CD4-positive, CD25-positive, alpha-beta regulatory T cell (primary cell): Measurements from ENCODE around the gene CPVL. TPM values are rescaled to one million over a fixed set of nuclear protein-coding genes. Genes with fewer than 3 reads are reported as not detected.

Experiments used
- ATAC-seq, 2 donors: fragments of 150-1000 bp; cut with Tn5 transposase; one replicate each; pipeline ENCODE4 v1.10.0; 2021; ENCODE audit warnings: low read depth in 2 of 2, moderate number of reproducible peaks in 2 of 2, moderate library complexity in 1 of 2
- DNase-seq, 3 donors: peaks; one replicate each; pipeline versions ENCODE4 v3.0.0 to v3.0.0-alpha.2; 2012 to 2022; ENCODE audit warnings: mixed read lengths in 1 of 3
- H3K27ac ChIP-seq: one replicate; pipeline ENCODE4 v1.7.0; 2013; ENCODE audit warnings: mild to moderate bottlenecking, low read length; ENCODE audit not compliant: insufficient read depth, poor library complexity, severe bottlenecking
- H3K27me3 ChIP-seq: one replicate; pipeline ENCODE4 v1.7.0; 2013; ENCODE audit warnings: low read length; ENCODE audit not compliant: control insufficient read depth, insufficient read depth
- H3K36me3 ChIP-seq: one replicate; pipeline ENCODE4 v1.7.0; 2013; ENCODE audit warnings: mild to moderate bottlenecking, low read length, moderate library complexity; ENCODE audit not compliant: control insufficient read depth, insufficient read depth
- H3K4me1 ChIP-seq: 2 replicates; pipeline ENCODE4 v1.7.0; 2013; ENCODE audit warnings: mild to moderate bottlenecking, low read length; ENCODE audit not compliant: insufficient read depth, control insufficient read depth, poor library complexity, severe bottlenecking
- H3K4me3 ChIP-seq: one replicate; pipeline ENCODE4 v1.7.0; 2013; ENCODE audit warnings: low read depth, mild to moderate bottlenecking, low read length, moderate library complexity
- H3K9me3 ChIP-seq, 2 experiments: 1 replicate in 1 of 2; 2 replicates in 1 of 2; pipeline ENCODE4 v1.7.0; 2013; ENCODE audit warnings: low read length in 2 of 2, mild to moderate bottlenecking in 1 of 2, moderate library complexity in 1 of 2; ENCODE audit not compliant: control insufficient read depth in 2 of 2
- H3K27ac Mint-ChIP-seq, 3 donors: one replicate each; pipeline ENCODE4 v1.8.0; 2020 to 2022; ENCODE audit warnings: mild to moderate bottlenecking in 3 of 3, mixed read lengths in 3 of 3, moderate library complexity in 2 of 3
- H3K27me3 Mint-ChIP-seq: one replicate; pipeline ENCODE4 v1.8.0; 2022; ENCODE audit warnings: mild to moderate bottlenecking, mixed read lengths
- H3K36me3 Mint-ChIP-seq: one replicate; pipeline ENCODE4 v1.8.0; 2020; ENCODE audit warnings: mixed read lengths
- H3K4me1 Mint-ChIP-seq, 4 donors: one replicate each; pipeline ENCODE4 v1.8.0; 2020 to 2022; ENCODE audit warnings: mixed read lengths in 4 of 4, mild to moderate bottlenecking in 1 of 4
- H3K4me3 Mint-ChIP-seq, 4 donors: one replicate each; pipeline ENCODE4 v1.8.0; 2020 to 2022; ENCODE audit warnings: mild to moderate bottlenecking in 4 of 4, mixed read lengths in 4 of 4, moderate library complexity in 3 of 4
- H3K9me3 Mint-ChIP-seq, 7 donors: one replicate each; pipeline ENCODE4 v1.8.0; 2020 to 2022; ENCODE audit warnings: mixed read lengths in 7 of 7, mild to moderate bottlenecking in 3 of 7, moderate library complexity in 2 of 7
- polyA plus RNA-seq, 4 donors: library from polyadenylated mRNA; unstranded; fragments of 300-500 nt; fragmentation: Illumina TruSeq; gene quantifications; one replicate each; pipeline ENCODE4 v1.2.3, GENCODE V29; 2021
- total RNA-seq: library from RNA; stranded (reverse); gene quantifications from one replicate; pipeline ENCODE4 v1.2.3, GENCODE V29; 2022

Gene CPVL
- total and polyA plus RNA-seq, 5 donors from 2014 or later = 0.15 to 1.3 (median 0.77) TPM; not detected in 1

DNA sequence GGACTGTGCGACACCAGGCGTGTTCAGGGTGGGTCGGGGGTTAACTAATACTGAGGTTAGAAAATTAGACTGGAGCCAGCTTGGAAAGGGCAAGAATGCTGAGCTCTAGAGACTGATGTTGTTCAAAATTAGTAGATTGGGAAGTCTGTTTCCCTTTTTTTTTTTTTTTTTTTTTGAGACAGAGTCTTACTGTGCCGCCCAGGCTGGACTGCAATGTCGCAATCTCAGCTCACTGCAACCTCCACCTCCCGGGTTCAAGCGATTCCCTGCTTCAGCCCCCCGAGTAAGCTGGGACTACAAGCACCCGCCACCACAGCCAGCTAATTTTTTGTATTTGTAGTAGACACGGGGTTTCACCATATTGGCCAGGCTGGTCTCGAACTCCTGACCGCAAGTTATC, 2.7 kb upstream of the CPVL start:
- Histone ChIP-seq H3K4me3 (no peak overlapping the region), H3K36me3 (no peaks in the 10 kb centered on the region), H3K27me3 (no peaks in the 10 kb centered on the region), H3K27ac (no peak overlapping the region), H3K4me1 (no peaks in the 10 kb centered on the region), H3K9me3 (no peaks in the 10 kb centered on the region)
- Mint-ChIP-seq H3K27me3 (peaks cover 18% of the 10 kb centered on the region), H3K9me3 (peaks cover 0 to 2% (median 0%) of the 10 kb centered on the region in 7 donors), H3K4me3 (no peak overlapping the region), H3K4me1 (no peaks in the 10 kb centered on the region), H3K36me3 (no peaks in the 10 kb centered on the region), H3K27ac (no peak overlapping the region)
- ATAC-seq = no peak
- no peak for DNase-seq

DNA sequence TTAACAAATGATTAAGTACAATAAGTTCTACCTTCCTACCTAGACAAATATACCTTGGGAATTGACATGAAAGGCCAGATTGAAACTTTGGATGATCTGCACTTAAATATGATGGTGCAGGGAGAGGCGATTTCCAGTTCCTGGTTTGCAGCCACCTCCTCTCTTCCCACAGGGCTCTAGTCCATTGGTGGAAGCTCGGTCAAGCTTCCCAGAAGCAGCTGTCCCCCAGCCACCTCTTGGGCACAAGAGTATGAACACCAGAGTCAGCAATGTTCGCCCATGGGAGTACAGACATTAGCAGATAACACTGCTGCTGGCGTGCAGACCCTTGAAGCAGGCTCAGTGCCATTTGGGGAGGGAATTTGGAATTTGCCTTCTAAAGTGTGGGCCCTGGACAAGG, 1.5 kb upstream of the CPVL start:
- H3K4me3 ChIP-seq = no peak overlapping the region
- no peak overlapping the region for H3K27ac ChIP-seq
- ATAC-seq = no peak
- Mint-ChIP-seq H3K4me3 (no peak overlapping the region), H3K9me3 (peaks cover 0 to 2% (median 0%) of the 10 kb centered on the region in 7 donors), H3K36me3 (no peaks in the 10 kb centered on the region), H3K27ac (no peak overlapping the region), H3K27me3 (peaks cover 21% of the 10 kb centered on the region), H3K4me1 (no peaks in the 10 kb centered on the region)
- no peak for DNase-seq
- H3K36me3 ChIP-seq = no peaks in the 10 kb centered on the region
- no peaks in the 10 kb centered on the region for H3K4me1 ChIP-seq
- H3K27me3 ChIP-seq = no peaks in the 10 kb centered on the region
- no peaks in the 10 kb centered on the region for H3K9me3 ChIP-seq

DNA sequence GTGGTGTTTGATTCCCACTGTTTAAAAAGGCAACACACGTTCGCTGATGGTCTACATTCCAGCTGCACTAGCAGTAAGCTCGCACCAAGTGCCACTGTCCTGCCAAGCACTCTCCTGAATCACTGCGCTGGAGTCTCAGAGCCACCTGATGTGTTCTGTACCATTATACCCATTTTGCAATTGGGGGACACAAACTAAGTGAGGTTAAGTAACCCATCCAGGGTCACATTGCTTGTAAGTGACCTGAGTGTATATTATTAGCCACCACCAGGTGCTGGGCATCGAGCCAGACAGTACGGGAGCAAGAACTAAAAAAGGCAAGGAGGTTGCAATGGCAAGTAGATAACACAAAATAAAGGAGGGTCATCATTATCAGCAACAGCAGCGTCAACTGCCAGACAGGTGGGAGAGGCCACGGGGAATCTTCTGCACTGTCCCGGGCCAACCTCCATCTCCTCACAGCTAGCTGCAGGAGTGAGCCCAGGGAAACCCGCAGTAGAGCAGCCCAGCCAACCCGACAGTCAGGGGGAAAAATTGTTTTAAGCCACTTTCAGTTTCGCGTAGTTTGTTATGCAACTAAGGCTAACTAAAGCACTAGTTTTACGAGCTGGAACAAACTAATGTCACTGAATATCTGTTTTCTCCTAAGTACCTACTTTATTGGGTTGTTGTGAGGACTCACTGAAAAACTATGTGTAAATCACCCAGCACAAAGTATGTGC, 712 bp upstream of the CPVL start:
- Mint-ChIP-seq H3K27me3 (peaks cover 21% of the 10 kb centered on the region), H3K36me3 (no peaks in the 10 kb centered on the region), H3K4me3 (no peak overlapping the region), H3K9me3 (peaks cover 0 to 2% (median 0%) of the 10 kb centered on the region in 7 donors), H3K4me1 (no peaks in the 10 kb centered on the region), H3K27ac (no peak overlapping the region)
- H3K4me1 ChIP-seq = no peaks in the 10 kb centered on the region
- DNase-seq (no peak), ATAC-seq (no peak)
- no peaks in the 10 kb centered on the region for H3K27me3 ChIP-seq
- H3K27ac ChIP-seq = no peak overlapping the region
- no peaks in the 10 kb centered on the region for H3K36me3 ChIP-seq
- no peaks in the 10 kb centered on the region for H3K9me3 ChIP-seq
- H3K4me3 ChIP-seq = no peak overlapping the region

DNA sequence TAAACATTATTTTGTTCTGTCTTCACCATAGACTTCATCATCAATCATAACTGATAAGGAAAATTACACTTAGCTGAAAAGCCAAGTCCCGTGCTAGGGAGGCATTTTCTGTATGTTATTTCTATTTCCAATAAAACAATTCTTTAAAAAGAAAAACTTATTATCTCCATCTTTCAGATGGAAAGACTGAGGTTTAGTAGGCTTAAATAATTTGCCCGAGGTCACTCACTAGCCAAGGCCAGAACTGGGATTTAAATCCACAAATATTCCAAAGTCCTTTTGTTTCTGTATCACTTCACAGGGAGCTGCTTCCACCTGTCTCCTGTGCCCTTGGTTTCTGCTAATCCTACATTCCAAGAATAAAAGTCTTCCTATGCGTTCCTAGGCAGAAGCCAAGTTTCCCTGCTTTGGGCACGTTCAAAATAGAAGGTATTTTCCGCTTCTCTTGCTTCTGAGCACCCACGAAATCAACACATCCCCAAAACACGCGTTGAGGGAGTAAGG, 732 bp downstream of the CPVL start:
- peaks cover 17% of the 10 kb centered on the region for H3K27me3 Mint-ChIP-seq
- H3K4me1 ChIP-seq = no peaks in the 10 kb centered on the region
- no peak overlapping the region for H3K27ac Mint-ChIP-seq
- DNase-seq (no peak), ATAC-seq (no peak)
- H3K27me3 ChIP-seq = no peaks in the 10 kb centered on the region
- H3K9me3 Mint-ChIP-seq = peaks cover 0 to 2% (median 0%) of the 10 kb centered on the region in 7 donors
- no peak overlapping the region for H3K27ac ChIP-seq
- H3K36me3 ChIP-seq = no peaks in the 10 kb centered on the region
- no peaks in the 10 kb centered on the region for H3K4me1 Mint-ChIP-seq
- H3K4me3 ChIP-seq = no peak overlapping the region
- H3K9me3 ChIP-seq = no peaks in the 10 kb centered on the region
- no peak overlapping the region for H3K4me3 Mint-ChIP-seq
- no peaks in the 10 kb centered on the region for H3K36me3 Mint-ChIP-seq

DNA sequence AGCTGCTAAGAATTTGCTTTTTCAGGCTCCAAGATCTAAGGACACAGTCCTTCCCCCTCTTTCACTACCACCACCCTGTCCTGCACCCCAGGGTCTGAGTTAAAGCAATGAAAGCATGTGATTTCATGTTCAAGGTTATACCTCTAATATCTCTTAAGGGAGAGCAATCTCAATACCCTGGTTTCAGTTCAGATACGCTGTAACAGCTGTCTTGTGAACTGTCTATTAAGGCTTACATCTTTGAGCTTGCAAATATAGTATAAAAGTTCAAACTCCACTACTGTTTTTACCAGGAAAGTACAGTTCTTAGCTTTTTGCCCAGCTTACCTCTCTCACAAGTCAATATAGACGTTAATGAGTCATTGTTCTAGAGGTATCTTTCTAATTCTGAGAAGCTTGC, 2.6 kb downstream of the CPVL start:
- no peak overlapping the region for H3K27ac Mint-ChIP-seq
- Histone ChIP-seq H3K36me3 (no peaks in the 10 kb centered on the region), H3K4me3 (no peak overlapping the region), H3K27ac (no peak overlapping the region), H3K27me3 (no peaks in the 10 kb centered on the region), H3K9me3 (no peaks in the 10 kb centered on the region), H3K4me1 (no peaks in the 10 kb centered on the region)
- DNase-seq (peak in 1 of 3 donors; percentile 7), ATAC-seq (no peak)
- H3K36me3 Mint-ChIP-seq = no peaks in the 10 kb centered on the region
- H3K27me3 Mint-ChIP-seq = peaks cover 17% of the 10 kb centered on the region
- H3K9me3 Mint-ChIP-seq = peaks cover 0 to 2% (median 0%) of the 10 kb centered on the region in 7 donors
- no peaks in the 10 kb centered on the region for H3K4me1 Mint-ChIP-seq
- no peak overlapping the region for H3K4me3 Mint-ChIP-seq

DNA sequence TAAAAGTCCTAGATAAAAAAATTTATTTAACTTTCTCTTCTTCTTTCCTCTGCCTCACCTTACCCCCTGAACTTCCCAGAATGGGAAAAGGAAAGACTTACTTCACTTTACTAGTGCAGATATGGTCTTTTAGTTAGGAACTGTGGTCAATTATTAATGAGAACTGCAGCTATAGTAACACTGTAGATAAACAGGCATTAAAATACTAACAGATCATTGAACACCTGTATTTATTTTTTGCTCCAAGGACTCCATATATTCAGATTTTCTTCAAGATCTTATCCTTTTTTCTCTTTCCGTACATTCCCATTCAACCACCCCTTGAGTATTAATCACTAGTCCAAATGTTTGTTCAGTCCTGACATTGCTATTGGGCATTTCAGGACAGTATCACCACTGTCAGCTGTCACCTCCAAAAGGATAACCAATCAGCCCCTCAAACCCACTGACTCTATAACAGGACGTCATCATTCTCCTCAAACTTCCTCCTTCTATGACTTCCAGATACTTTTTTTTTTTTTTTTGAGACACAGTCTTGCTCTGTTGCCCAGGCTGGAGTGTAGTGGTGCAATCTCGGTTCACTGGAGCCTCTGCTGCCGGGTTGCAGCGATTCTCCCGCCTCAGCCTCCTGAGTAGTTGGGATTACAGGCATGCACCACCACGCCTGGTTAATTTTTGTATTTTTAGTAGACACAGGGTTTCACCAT, 4.2 kb downstream of the CPVL start:
- DNase-seq (no peak), ATAC-seq (no peak)
- Mint-ChIP-seq H3K4me1 (peaks cover 0 to 2% (median 0%) of the 10 kb centered on the region in 4 donors), H3K27ac (no peak overlapping the region), H3K27me3 (peaks cover 17% of the 10 kb centered on the region), H3K9me3 (peaks cover 0 to 2% (median 0%) of the 10 kb centered on the region in 7 donors), H3K4me3 (no peak overlapping the region), H3K36me3 (no peaks in the 10 kb centered on the region)
- Histone ChIP-seq H3K27ac (no peak overlapping the region), H3K27me3 (no peaks in the 10 kb centered on the region), H3K4me3 (no peak overlapping the region), H3K9me3 (no peaks in the 10 kb centered on the region), H3K4me1 (no peaks in the 10 kb centered on the region), H3K36me3 (no peaks in the 10 kb centered on the region)

DNA sequence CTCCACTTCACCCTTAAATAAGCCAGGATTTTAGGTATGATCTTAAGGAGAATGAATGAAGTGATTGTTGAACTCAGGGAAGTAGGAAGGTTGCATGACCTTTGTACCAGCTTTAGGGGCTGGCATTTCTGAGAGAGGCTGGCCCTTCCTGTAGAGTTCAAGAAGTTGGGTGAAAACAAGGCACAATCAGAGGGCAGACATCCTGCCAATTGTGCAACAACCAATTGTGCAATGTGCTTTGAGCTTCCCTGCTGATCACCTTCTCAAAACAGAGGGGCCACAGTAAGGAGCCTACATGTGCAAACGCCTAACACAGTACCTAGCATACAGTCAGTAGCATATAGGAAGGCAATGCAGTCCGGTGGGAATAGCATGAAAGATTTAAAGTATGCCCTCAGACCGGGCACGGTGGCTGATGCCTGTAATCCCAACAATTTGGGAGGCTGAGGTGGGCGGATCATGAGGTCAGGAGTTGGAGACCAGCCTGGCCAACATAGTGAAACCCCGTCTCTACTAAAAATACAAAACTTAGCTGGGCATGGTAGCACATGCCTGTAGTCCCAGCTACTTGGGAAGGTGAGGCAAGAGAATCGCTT, 5.4 kb downstream of the CPVL start:
- Histone ChIP-seq H3K27ac (no peak overlapping the region), H3K4me3 (no peak overlapping the region), H3K36me3 (no peaks in the 10 kb centered on the region), H3K27me3 (no peaks in the 10 kb centered on the region), H3K9me3 (no peaks in the 10 kb centered on the region), H3K4me1 (no peaks in the 10 kb centered on the region)
- no peaks in the 10 kb centered on the region for H3K36me3 Mint-ChIP-seq
- no peak for DNase-seq
- H3K27ac Mint-ChIP-seq = no peak overlapping the region
- H3K9me3 Mint-ChIP-seq = peaks cover 0 to 4% (median 4%) of the 10 kb centered on the region in 7 donors
- ATAC-seq = no peak
- peaks cover 16% of the 10 kb centered on the region for H3K27me3 Mint-ChIP-seq
- no peak overlapping the region for H3K4me3 Mint-ChIP-seq
- H3K4me1 Mint-ChIP-seq = peaks cover 0 to 2% (median 0%) of the 10 kb centered on the region in 4 donors
